ENCODE results near the gene RGS8. TPM values are rescaled to one million over a fixed set of nuclear protein-coding genes. Genes with fewer than 3 reads are reported as not detected.

Gene RGS8
- total RNA-seq, 1 donor from 2014 or later = not detected

- no peaks in the 10 kb centered on the region for H3K9me3 ChIP-seq
- intact Hi-C loops (cut with DNase I) = no loop called here
- no peak for TF ChIP-seq CTCF (IDR thresholded peaks at IDR 0.05)
These were observed 2.0 kb downstream of the RGS8 start for GRCh38 chr1:182682406-182682805.

GRCh38 chr1:182681568-182681912 is 2.8 kb downstream of the RGS8 start:
- Histone ChIP-seq H3K9me3 (no peaks in the 10 kb centered on the region), H3K4me1 (no peaks in the 10 kb centered on the region), H3K36me3 (no peaks in the 10 kb centered on the region), H3K27me3 (no peaks in the 10 kb centered on the region), H3K4me3 (no peak overlapping the region), H3K27ac (no peak overlapping the region)
- ATAC-seq (no peak), DNase-seq (no peak)
- intact Hi-C loops (cut with DNase I) = no loop called here
- TF ChIP-seq CTCF (IDR thresholded peaks at IDR 0.05) = no peak

More at GRCh38 chr1:182682406-182682805, 2.0 kb downstream of the RGS8 start:
- H3K27me3 ChIP-seq = no peaks in the 10 kb centered on the region
- ATAC-seq (no peak), DNase-seq (no peak)
- no peak overlapping the region for H3K27ac ChIP-seq
- H3K4me1 ChIP-seq = no peaks in the 10 kb centered on the region
- no peaks in the 10 kb centered on the region for H3K36me3 ChIP-seq
- H3K4me3 ChIP-seq = no peak overlapping the region

- intact Hi-C loops (cut with DNase I) = no loop called here
- no peak overlapping the region for H3K27ac ChIP-seq
- ATAC-seq (no peak), DNase-seq (no peak)
- no peaks in the 10 kb centered on the region for H3K9me3 ChIP-seq
- no peaks in the 10 kb centered on the region for H3K27me3 ChIP-seq
- no peak overlapping the region for H3K4me3 ChIP-seq
- H3K4me1 ChIP-seq = no peaks in the 10 kb centered on the region
- no peak for TF ChIP-seq CTCF (IDR thresholded peaks at IDR 0.05)
- no peaks in the 10 kb centered on the region for H3K36me3 ChIP-seq
These were observed 3.4 kb downstream of the RGS8 start for GRCh38 chr1:182680901-182681567.

GRCh38 chr1:182680408-182680807 is 4.0 kb downstream of the RGS8 start:
- no peaks in the 10 kb centered on the region for H3K9me3 ChIP-seq
- no peaks in the 10 kb centered on the region for H3K36me3 ChIP-seq
- no peak for DNase-seq
- H3K4me1 ChIP-seq = no peaks in the 10 kb centered on the region
- intact Hi-C loops (cut with DNase I) = no loop called here
- H3K27me3 ChIP-seq = no peaks in the 10 kb centered on the region
- no peak overlapping the region for H3K4me3 ChIP-seq
- no peak for TF ChIP-seq CTCF (IDR thresholded peaks at IDR 0.05)
- ATAC-seq = no peak
- H3K27ac ChIP-seq = no peak overlapping the region

- Histone ChIP-seq H3K36me3 (no peaks in the 10 kb centered on the region), H3K9me3 (no peaks in the 10 kb centered on the region), H3K27me3 (no peaks in the 10 kb centered on the region), H3K4me1 (no peaks in the 10 kb centered on the region), H3K4me3 (no peak overlapping the region), H3K27ac (no peak overlapping the region)
- DNase-seq (no peak), ATAC-seq (no peak)
- intact Hi-C loops (cut with DNase I) = no loop called here
- TF ChIP-seq CTCF (IDR thresholded peaks at IDR 0.05) = no peak
These were observed 4.7 kb downstream of the RGS8 start for GRCh38 chr1:182679684-182680083.

All from upper lobe of right lung (tissue), 1 donor.